ENCODE data around the gene KCNA2. TPM values are rescaled to one million over a fixed set of nuclear protein-coding genes. Genes with fewer than 3 reads are reported as not detected.

Gene KCNA2
- total and polyA plus RNA-seq, 2 of the 13 experiments (the other 11 are each of a cell fraction or from before 2014, with no cell fraction given) = not detected

GRCh38 chr1:110584045-110584444 lies 22.1 kb downstream of the KCNA2 start:
- WGBS (ENCODE audit: low lambda C conversion rate) = 13% methylated on average over 4 of the region's 8 CpGs
- Histone ChIP-seq H3K36me3 (replicated peaks in 1 of 2; ENCODE audit: control insufficient read depth in 1 of 2, insufficient read depth in 2 of 2, low read length in 2 of 2) (no peaks in the 10 kb centered on the region), H3K9me3 (ENCODE audit: low read length) (no peaks in the 10 kb centered on the region), H3K79me2 (ENCODE audit: insufficient read depth, low read length) (no peaks in the 10 kb centered on the region), H3K27me3 (ENCODE audit: control insufficient read depth in 1 of 2, insufficient read depth in 2 of 2, low read length in 2 of 2) (peaks cover 0 to 12% of the 10 kb centered on the region in 2 experiments; a peak in 1 of 5 replicates), H4K20me1 (ENCODE audit: insufficient read depth, low read length) (no peaks in the 10 kb centered on the region), H3K4me2 (ENCODE audit: low read depth, low read length) (no peak overlapping the region), H2AFZ (ENCODE audit: low read length) (no peak overlapping the region), H3K4me3 (replicated peaks in 1 of 3; ENCODE audit: insufficient read depth in 1 of 3, low read depth in 2 of 3, low read length in 3 of 3) (no peak overlapping the region), H3K9ac (ENCODE audit: insufficient read depth, low read depth, low read length) (no peak overlapping the region), H3K4me1 (ENCODE audit: insufficient read depth, low read length) (peaks cover 6% of the 10 kb centered on the region; the same call in 1 of the 2 replicates), H3K27ac (ENCODE audit: extremely low read length, insufficient read depth, low read length) (no peak overlapping the region)
- POLR2A ChIA-PET = no interaction called here
- TF ChIP-seq FOSL1 (CRISPR knock-in tag; IDR thresholded peaks at IDR 0.05; ENCODE audit: borderline replicate concordance) = no peak
- no peak for TF ChIP-seq MTA3 (CRISPR knock-in tag; IDR thresholded peaks at IDR 0.05)
- TF ChIP-seq SMC3 (IDR thresholded peaks at IDR 0.05; ENCODE audit: low read length) = no peak
- TF ChIP-seq ZMYM2 (CRISPR knock-in tag; IDR thresholded peaks at IDR 0.05) = no peak
- no peak for TF ChIP-seq ZNF556 (CRISPR knock-in tag; IDR thresholded peaks at IDR 0.05; ENCODE audit: borderline replicate concordance)
- intact Hi-C loops (cut with micrococcal nuclease; ENCODE audit: unreplicated experiment) = no loop called here
- DNase-seq (ENCODE audit: low spot score) (no peak), FAIRE-seq (no peak), ATAC-seq (no peak)
- CTCF ChIA-PET (ENCODE audit: low intra/inter-chr PET ratio, low total read pairs) = no interaction called here
- BruUV-seq (replicated peaks) = no TSS peak
- in situ Hi-C loops (cut with HindIII; ENCODE audit: extremely low pct_ligation_motif_present, low pct_unique_long_range_greater_than_20kb) = no loop called here

- CTCF ChIA-PET (ENCODE audit: low intra/inter-chr PET ratio, low total read pairs) = no interaction called here
- TF ChIP-seq ZC3H13 (CRISPR knock-in tag; IDR thresholded peaks at IDR 0.05) (no peak), SNAI1 (CRISPR knock-in tag; IDR thresholded peaks at IDR 0.05; ENCODE audit: borderline replicate concordance) (no peak), ARID3A (IDR thresholded peaks at IDR 0.05; ENCODE audit: low read depth, low read length) (no peak), HMGA1 (CRISPR knock-in tag; conservative IDR thresholded peaks at IDR 0.05) (no peak), ZNF18 (CRISPR knock-in tag; IDR thresholded peaks at IDR 0.05; ENCODE audit: insufficient replicate concordance) (no peak), SMC3 (IDR thresholded peaks at IDR 0.05; ENCODE audit: low read length) (no peak), ZBTB8A (CRISPR knock-in tag; IDR thresholded peaks at IDR 0.05; ENCODE audit: borderline replicate concordance, low read depth) (no peak), ZNF749 (CRISPR knock-in tag; IDR thresholded peaks at IDR 0.05; ENCODE audit: borderline replicate concordance) (no peak), MIXL1 (CRISPR knock-in tag; IDR thresholded peaks at IDR 0.05) (no peak), CBX1 (IDR thresholded peaks at IDR 0.05; ENCODE audit: low read depth) (no peak), SAP130 (CRISPR knock-in tag; IDR thresholded peaks at IDR 0.05; ENCODE audit: low read depth) (no peak), RFX1 (IDR thresholded peaks at IDR 0.05) (no peak)
Measured at GRCh38 chr1:110583505-110583904, 22.7 kb downstream of the KCNA2 start.

More at GRCh38 chr1:110583505-110583904, 22.7 kb downstream of the KCNA2 start:
- Histone ChIP-seq H3K27me3 (ENCODE audit: control insufficient read depth in 1 of 2, insufficient read depth in 2 of 2, low read length in 2 of 2) (peaks cover 0 to 10% of the 10 kb centered on the region in 2 experiments; a peak in 1 of 5 replicates), H3K27ac (ENCODE audit: extremely low read length, insufficient read depth, low read length) (no peak overlapping the region), H3K79me2 (ENCODE audit: insufficient read depth, low read length) (no peaks in the 10 kb centered on the region), H3K9ac (ENCODE audit: insufficient read depth, low read depth, low read length) (no peak overlapping the region), H3K4me2 (ENCODE audit: low read depth, low read length) (no peak overlapping the region), H2AFZ (ENCODE audit: low read length) (no peak overlapping the region), H3K36me3 (replicated peaks in 1 of 2; ENCODE audit: control insufficient read depth in 1 of 2, insufficient read depth in 2 of 2, low read length in 2 of 2) (no peaks in the 10 kb centered on the region), H3K4me3 (replicated peaks in 1 of 3; ENCODE audit: insufficient read depth in 1 of 3, low read depth in 2 of 3, low read length in 3 of 3) (no peak overlapping the region), H3K4me1 (ENCODE audit: insufficient read depth, low read length) (peaks cover 6% of the 10 kb centered on the region; the same call in 1 of the 2 replicates), H4K20me1 (ENCODE audit: insufficient read depth, low read length) (no peaks in the 10 kb centered on the region), H3K9me3 (ENCODE audit: low read length) (no peaks in the 10 kb centered on the region)
- BruUV-seq (replicated peaks) = no TSS peak
- POLR2A ChIA-PET = no interaction called here
- no peak for FAIRE-seq
- no peak for ATAC-seq
- DNase-seq (ENCODE audit: low spot score) = no peak
- intact Hi-C loops (cut with micrococcal nuclease; ENCODE audit: unreplicated experiment) = no loop called here
- in situ Hi-C loops (cut with HindIII; ENCODE audit: extremely low pct_ligation_motif_present, low pct_unique_long_range_greater_than_20kb) = no loop called here
- 36% methylated on average over 4 of the region's 5 CpGs for WGBS (ENCODE audit: low lambda C conversion rate)
